GM12801 (cell line): ENCODE results near the gene MEF2A.

Experiments used
- CTCF ChIP-seq: IDR thresholded peaks from one replicate; pipeline ENCODE4 v1.5.1; 2011; ENCODE audit warnings: control low read depth; ENCODE audit not compliant: insufficient read length; ENCODE audit errors: extremely low read depth

Gene MEF2A

GRCh38 chr15:99538261-99538660, 27.5 kb upstream of the MEF2A start:
- no peak for TF ChIP-seq CTCF

- no peak for TF ChIP-seq CTCF
Measured at GRCh38 chr15:99542828-99543227, 23.0 kb upstream of the MEF2A start.

- no peak for TF ChIP-seq CTCF
Measured at GRCh38 chr15:99545605-99546004, 20.2 kb upstream of the MEF2A start.

- TF ChIP-seq CTCF = no peak
Measured at GRCh38 chr15:99546441-99547100, 19.2 kb upstream of the MEF2A start.

- TF ChIP-seq CTCF = no peak
Measured at GRCh38 chr15:99547517-99547916, 18.3 kb upstream of the MEF2A start.

GRCh38 chr15:99550077-99550476, 15.7 kb upstream of the MEF2A start:
- TF ChIP-seq CTCF = no peak

GRCh38 chr15:99552111-99552510, 13.7 kb upstream of the MEF2A start:
- no peak for TF ChIP-seq CTCF
